Ureter (tissue), 1 donor: ENCODE measurements around the gene WSB1. TPM values are rescaled to one million over a fixed set of nuclear protein-coding genes. Genes with fewer than 3 reads are reported as not detected.
"Not testable (repeated sequence)": the region's sequence is repeated elsewhere in the genome, so short reads cannot be mapped to it uniquely, and the experiment has no call there.

Experiments
- DNase-seq: peaks from one replicate; pipeline ENCODE4 v3.0.0-alpha.2; 2020; ENCODE audit warnings: low spot score
- total RNA-seq: library from RNA; stranded (reverse); gene quantifications from one replicate; pipeline ENCODE4 v1.2.4, GENCODE V29; 2023
- donor health status: DM: yes; HTN: yes; CAD: no.

The WSB1 gene
- 204 TPM for total RNA-seq

GRCh38 chr17:27293898-27294688 is at the start of gene WSB1:
WSB1 (plus strand) TSS chr17:27294114; CDS start chr17:27294396, 282 bp downstream.
- DNase-seq = peak; percentile 96

- peak; percentile 76 for DNase-seq
These were observed 49.3 kb upstream of the WSB1 start for GRCh38 chr17:27244491-27245223.

- DNase-seq = peak; percentile 82
These were observed 48.7 kb upstream of the WSB1 start for GRCh38 chr17:27245230-27245696.

- no peak for DNase-seq
These were observed 47.4 kb upstream of the WSB1 start for GRCh38 chr17:27246537-27246936.

GRCh38 chr17:27247071-27247957 is 46.6 kb upstream of the WSB1 start:
- DNase-seq = peak; percentile 80

- DNase-seq = no peak
These were observed 46.0 kb upstream of the WSB1 start for GRCh38 chr17:27247958-27248342.

- DNase-seq = not testable (repeated sequence)
These were observed 43.1 kb upstream of the WSB1 start for GRCh38 chr17:27250791-27251190.

GRCh38 chr17:27254802-27255201 is 39.1 kb upstream of the WSB1 start:
- DNase-seq = not testable (repeated sequence)

- no peak for DNase-seq
These were observed 37.5 kb upstream of the WSB1 start for GRCh38 chr17:27256225-27257030.

- no peak for DNase-seq
These were observed 36.9 kb upstream of the WSB1 start for GRCh38 chr17:27257031-27257357.

- DNase-seq = no peak
These were observed 34.6 kb upstream of the WSB1 start for GRCh38 chr17:27259356-27259755.

- no peak for DNase-seq
These were observed 30.5 kb upstream of the WSB1 start for GRCh38 chr17:27263386-27263785.

GRCh38 chr17:27264068-27264812 is 29.7 kb upstream of the WSB1 start:
- no peak for DNase-seq

- no peak for DNase-seq
These were observed 28.6 kb upstream of the WSB1 start for GRCh38 chr17:27265333-27265732.

- no peak for DNase-seq
These were observed 27.7 kb upstream of the WSB1 start for GRCh38 chr17:27266228-27266627.

- DNase-seq = no peak
These were observed 25.4 kb upstream of the WSB1 start for GRCh38 chr17:27268394-27269085.

GRCh38 chr17:27269201-27269600 is 24.7 kb upstream of the WSB1 start:
- DNase-seq = no peak

GRCh38 chr17:27269974-27270373 is 23.9 kb upstream of the WSB1 start:
- DNase-seq = no peak

- no peak for DNase-seq
These were observed 17.2 kb upstream of the WSB1 start for GRCh38 chr17:27276653-27277156.

GRCh38 chr17:27279132-27279531 is 14.8 kb upstream of the WSB1 start:
- DNase-seq = not testable (repeated sequence)
